ENCODE data around the gene SERPINA12.

The SERPINA12 gene

DNA sequence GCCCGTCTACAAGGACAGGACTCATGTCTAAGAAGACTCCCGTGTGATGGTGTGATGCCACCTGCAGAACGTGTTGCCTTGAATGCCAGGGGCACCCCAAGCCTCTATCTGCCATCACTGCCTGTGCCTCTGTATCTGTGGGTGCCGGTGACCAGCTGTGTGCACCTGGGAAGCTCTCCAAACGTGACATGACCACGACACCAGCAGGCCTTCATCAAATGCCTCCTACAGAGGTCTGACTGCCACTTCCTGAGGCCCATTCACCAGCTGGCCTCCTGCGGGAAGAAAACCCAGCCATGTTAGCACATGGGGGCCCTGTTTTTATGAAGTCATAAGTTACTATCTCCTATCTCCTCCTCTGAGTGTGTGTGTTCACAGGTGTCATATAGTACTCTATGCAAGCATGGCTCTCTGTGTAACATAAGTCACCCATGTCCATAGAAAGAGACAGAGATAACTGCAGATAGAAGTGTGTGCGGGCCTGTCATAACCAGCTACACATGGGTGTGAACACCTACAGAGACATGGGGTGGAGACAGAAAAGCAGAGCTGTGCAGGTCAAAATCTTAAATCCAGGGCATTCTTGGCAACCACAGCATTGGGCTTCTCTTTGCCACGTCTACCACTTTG lies 33.7 kb upstream of the SERPINA12 start:
- no peak overlapping the region for H3K4me3 ChIP-seq (replicated peaks; ENCODE audit: low read depth, low read length)
- DNase-seq (ENCODE audit: low read depth): peak; percentile 11
- TF ChIP-seq, protein P1, sequence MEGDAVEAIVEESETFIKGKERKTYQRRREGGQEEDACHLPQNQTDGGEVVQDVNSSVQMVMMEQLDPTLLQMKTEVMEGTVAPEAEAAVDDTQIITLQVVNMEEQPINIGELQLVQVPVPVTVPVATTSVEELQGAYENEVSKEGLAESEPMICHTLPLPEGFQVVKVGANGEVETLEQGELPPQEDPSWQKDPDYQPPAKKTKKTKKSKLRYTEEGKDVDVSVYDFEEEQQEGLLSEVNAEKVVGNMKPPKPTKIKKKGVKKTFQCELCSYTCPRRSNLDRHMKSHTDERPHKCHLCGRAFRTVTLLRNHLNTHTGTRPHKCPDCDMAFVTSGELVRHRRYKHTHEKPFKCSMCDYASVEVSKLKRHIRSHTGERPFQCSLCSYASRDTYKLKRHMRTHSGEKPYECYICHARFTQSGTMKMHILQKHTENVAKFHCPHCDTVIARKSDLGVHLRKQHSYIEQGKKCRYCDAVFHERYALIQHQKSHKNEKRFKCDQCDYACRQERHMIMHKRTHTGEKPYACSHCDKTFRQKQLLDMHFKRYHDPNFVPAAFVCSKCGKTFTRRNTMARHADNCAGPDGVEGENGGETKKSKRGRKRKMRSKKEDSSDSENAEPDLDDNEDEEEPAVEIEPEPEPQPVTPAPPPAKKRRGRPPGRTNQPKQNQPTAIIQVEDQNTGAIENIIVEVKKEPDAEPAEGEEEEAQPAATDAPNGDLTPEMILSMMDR (IDR thresholded peaks at IDR 0.05; ENCODE audit: low read length, missing control alignments): no peak

DNA sequence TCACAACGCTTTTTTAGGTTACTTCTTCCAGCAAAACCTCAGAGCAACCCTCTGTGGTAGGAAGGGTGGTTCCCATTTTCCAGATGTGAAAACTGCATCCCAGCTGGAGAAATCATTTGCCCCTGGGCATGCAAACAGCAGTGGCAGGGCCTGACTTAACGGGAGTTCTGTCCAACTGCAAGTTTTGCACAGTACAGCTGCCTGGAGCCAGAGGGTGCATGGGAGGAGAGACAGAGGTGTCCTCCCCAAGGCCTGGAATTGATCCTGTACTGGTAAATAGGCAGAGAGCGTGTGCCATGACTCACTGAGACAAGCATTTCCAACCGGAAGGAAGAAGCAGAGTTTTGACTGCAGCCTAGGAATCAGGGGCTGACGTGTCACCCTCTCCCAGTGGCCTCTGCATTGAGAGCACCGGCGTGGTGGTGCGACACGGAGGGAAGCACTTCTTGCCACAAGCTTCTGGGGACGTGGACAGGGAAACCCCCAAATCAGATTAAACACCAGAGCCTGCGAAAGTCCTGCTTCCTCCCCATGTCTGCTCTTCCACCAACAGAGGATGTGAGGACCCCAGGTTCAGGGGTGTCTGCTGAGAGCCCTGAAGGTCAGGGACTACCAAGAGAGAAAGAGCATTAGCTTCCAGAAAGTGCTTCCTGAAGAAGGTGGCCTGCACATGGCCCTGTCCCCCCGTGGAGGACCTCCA lies 33.0 kb upstream of the SERPINA12 start:
- TF ChIP-seq, protein P1 (IDR thresholded peaks at IDR 0.05; ENCODE audit: low read length, missing control alignments): no peak
- DNase-seq (ENCODE audit: low read depth): peak; percentile 61
- no peak overlapping the region for H3K4me3 ChIP-seq (replicated peaks; ENCODE audit: low read depth, low read length)

DNA sequence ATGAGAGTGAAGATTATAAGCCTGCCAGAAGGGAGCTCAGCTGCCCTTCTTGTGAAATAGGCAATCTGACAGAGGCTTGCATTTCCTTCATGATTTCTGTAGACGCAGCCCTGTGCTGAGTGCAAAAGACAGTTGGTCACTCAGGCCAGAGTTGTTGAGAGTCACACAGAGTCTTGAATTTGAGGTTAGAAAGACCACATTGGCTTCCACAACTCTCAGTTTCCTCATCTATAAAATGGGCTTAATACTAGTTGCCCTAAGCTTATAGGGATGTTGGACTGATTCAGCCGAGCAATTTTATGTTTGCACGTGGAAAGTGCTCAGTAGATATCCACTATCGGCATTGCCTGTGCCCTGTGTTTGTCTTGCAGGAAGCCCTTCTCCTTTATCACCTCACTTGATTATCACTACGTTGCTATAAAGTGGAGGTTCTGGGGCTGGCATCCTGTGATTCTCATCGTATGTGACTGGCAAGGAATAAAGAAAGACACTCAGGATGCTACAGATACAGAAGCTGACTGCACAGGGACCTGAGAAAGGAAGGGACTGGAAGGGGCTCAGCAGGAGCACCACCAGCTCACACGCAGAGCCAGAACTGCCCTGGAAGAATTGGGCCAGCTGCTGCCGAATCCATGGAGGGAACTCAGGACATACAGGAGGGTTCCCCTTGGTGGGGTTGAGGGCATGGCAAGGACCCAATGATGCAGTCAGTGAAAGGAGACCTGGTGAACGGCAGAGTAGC lies 32.1 kb upstream of the SERPINA12 start:
- peak; percentile 17 for DNase-seq (ENCODE audit: low read depth)
- TF ChIP-seq, protein P1 (IDR thresholded peaks at IDR 0.05; ENCODE audit: low read length, missing control alignments): no peak
- no peak overlapping the region for H3K4me3 ChIP-seq (replicated peaks; ENCODE audit: low read depth, low read length)

GRCh38 chr14:94540031-94540794 lies 30.9 kb upstream of the SERPINA12 start:
- no peak overlapping the region for H3K4me3 ChIP-seq (replicated peaks; ENCODE audit: low read depth, low read length)
- peak; percentile 82 for DNase-seq (ENCODE audit: low read depth)
- TF ChIP-seq, protein P1 (IDR thresholded peaks at IDR 0.05; ENCODE audit: low read length, missing control alignments): peak; percentile 30

DNA sequence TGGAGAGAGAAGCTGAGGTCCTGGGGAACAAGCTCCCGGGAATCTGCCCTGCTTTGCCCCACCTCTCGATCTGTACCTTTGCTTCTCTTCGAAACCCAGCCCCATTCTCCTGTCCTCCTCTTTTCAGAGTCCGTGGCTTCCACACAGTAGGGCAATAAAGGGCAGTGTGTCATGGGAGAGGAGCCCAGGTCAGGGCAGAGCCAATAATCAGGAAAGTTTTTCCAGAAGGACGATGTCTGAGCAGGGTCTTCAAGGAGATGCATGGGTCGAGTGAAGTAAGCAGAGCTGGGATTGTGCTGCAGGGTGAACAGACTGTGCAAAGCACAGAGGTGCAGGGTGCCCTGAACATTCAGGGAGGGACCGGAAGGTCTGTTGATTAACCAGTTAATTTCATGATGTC lies 29.9 kb upstream of the SERPINA12 start:
- TF ChIP-seq, protein P1 (IDR thresholded peaks at IDR 0.05; ENCODE audit: low read length, missing control alignments): no peak
- no peak for DNase-seq (ENCODE audit: low read depth)
- no peak overlapping the region for H3K4me3 ChIP-seq (replicated peaks; ENCODE audit: low read depth, low read length)

GRCh38 chr14:94538070-94538740 lies 28.9 kb upstream of the SERPINA12 start:
- H3K4me3 ChIP-seq (replicated peaks; ENCODE audit: low read depth, low read length): no peak overlapping the region
- TF ChIP-seq, protein P1 (IDR thresholded peaks at IDR 0.05; ENCODE audit: low read length, missing control alignments): no peak
- no peak for DNase-seq (ENCODE audit: low read depth)
